Measurements from ENCODE around the gene LRTM2. TPM values are rescaled to one million over a fixed set of nuclear protein-coding genes. Genes with fewer than 3 reads are reported as not detected.

The LRTM2 gene
- total RNA-seq, 1 experiment from 2014 or later, result not detected

- no peak for DNase-seq
- no peaks in the 10 kb centered on the region for H3F3A ChIP-seq (ENCODE audit: insufficient read depth, low read depth)
- BruUV-seq (replicated peaks), result no TSS peak
- TF ChIP-seq EZH2 (IDR thresholded peaks at IDR 0.05; ENCODE audit: low read depth) (no peak), CTCF (conservative IDR thresholded peaks at IDR 0.05) (no peak)
- H3K9me3 ChIP-seq (ENCODE audit: insufficient read depth, low read depth), result no peaks in the 10 kb centered on the region
- no peaks in the 10 kb centered on the region for H3K36me3 ChIP-seq (ENCODE audit: low read depth)
- H3K4me1 ChIP-seq (replicated peaks; ENCODE audit: insufficient read depth), result no peaks in the 10 kb centered on the region
- H3K27me3 ChIP-seq (ENCODE audit: insufficient read depth, low read depth), result peaks cover 100% of the 10 kb centered on the region
- CTCF ChIA-PET, result no interaction called here
- no peak overlapping the region for H3K27ac ChIP-seq
- POLR2A ChIA-PET (ENCODE audit: unreplicated experiment), result no interaction called here
- H3K4me2 ChIP-seq, result no peak overlapping the region
- intact Hi-C loops (cut with micrococcal nuclease; ENCODE audit: unreplicated experiment), result no loop called here
- no peak overlapping the region for H3K4me3 ChIP-seq
- peaks cover 11% of the 10 kb centered on the region; the same call in 1 of the 2 replicates for H4K20me1 ChIP-seq (ENCODE audit: insufficient read depth)
- no peaks in the 10 kb centered on the region for H3K79me2 ChIP-seq (ENCODE audit: low read depth)
- no peak overlapping the region for H2AFZ ChIP-seq
- no peaks in the 10 kb centered on the region for H3K9me2 ChIP-seq (ENCODE audit: insufficient read depth)
Observed at GRCh38 chr12:1826401-1826800, 6.0 kb downstream of the LRTM2 start.

GRCh38 chr12:1826867-1827705 lies 6.7 kb downstream of the LRTM2 start:
- H4K20me1 ChIP-seq (ENCODE audit: insufficient read depth), result peaks cover 11% of the 10 kb centered on the region; the same call in 1 of the 2 replicates
- no TSS peak for BruUV-seq (replicated peaks)
- no peak for DNase-seq
- peaks cover 99% of the 10 kb centered on the region for H3K27me3 ChIP-seq (ENCODE audit: insufficient read depth, low read depth)
- no peak overlapping the region for H2AFZ ChIP-seq
- no peak overlapping the region for H3K27ac ChIP-seq
- no peak overlapping the region for H3K4me3 ChIP-seq
- ChIA-PET CTCF (no interaction called here), POLR2A (ENCODE audit: unreplicated experiment) (interaction anchor here (0.5 kb wide), 1 partner anchor 42 kb away, joined by 5 read pairs; no protein-coding TSS in a partner anchor)
- no peaks in the 10 kb centered on the region for H3K9me3 ChIP-seq (ENCODE audit: insufficient read depth, low read depth)
- no peaks in the 10 kb centered on the region for H3K36me3 ChIP-seq (ENCODE audit: low read depth)
- no peaks in the 10 kb centered on the region for H3F3A ChIP-seq (ENCODE audit: insufficient read depth, low read depth)
- H3K4me1 ChIP-seq (replicated peaks; ENCODE audit: insufficient read depth), result no peaks in the 10 kb centered on the region
- intact Hi-C loops (cut with micrococcal nuclease; ENCODE audit: unreplicated experiment), result no loop called here
- no peaks in the 10 kb centered on the region for H3K79me2 ChIP-seq (ENCODE audit: low read depth)
- TF ChIP-seq CTCF (conservative IDR thresholded peaks at IDR 0.05) (no peak), EZH2 (IDR thresholded peaks at IDR 0.05; ENCODE audit: low read depth) (no peak)
- H3K4me2 ChIP-seq, result no peak overlapping the region
- no peaks in the 10 kb centered on the region for H3K9me2 ChIP-seq (ENCODE audit: insufficient read depth)

- Histone ChIP-seq H3K4me1 (replicated peaks; ENCODE audit: insufficient read depth) (no peaks in the 10 kb centered on the region), H3K27ac (no peak overlapping the region), H4K20me1 (ENCODE audit: insufficient read depth) (peaks cover 11% of the 10 kb centered on the region; the same call in 1 of the 2 replicates), H3K27me3 (ENCODE audit: insufficient read depth, low read depth) (peaks cover 99% of the 10 kb centered on the region), H3K79me2 (ENCODE audit: low read depth) (no peaks in the 10 kb centered on the region), H2AFZ (no peak overlapping the region), H3K36me3 (ENCODE audit: low read depth) (no peaks in the 10 kb centered on the region), H3K4me3 (no peak overlapping the region), H3K9me3 (ENCODE audit: insufficient read depth, low read depth) (no peaks in the 10 kb centered on the region), H3K4me2 (no peak overlapping the region), H3F3A (ENCODE audit: insufficient read depth, low read depth) (no peaks in the 10 kb centered on the region), H3K9me2 (ENCODE audit: insufficient read depth) (no peaks in the 10 kb centered on the region)
- TF ChIP-seq CTCF (conservative IDR thresholded peaks at IDR 0.05) (no peak), EZH2 (IDR thresholded peaks at IDR 0.05; ENCODE audit: low read depth) (0 out of 2 replicates have a peak, but pooled peaks have one; percentile 17)
- ChIA-PET POLR2A (ENCODE audit: unreplicated experiment) (no interaction called here), CTCF (no interaction called here)
- no peak for DNase-seq
- no TSS peak for BruUV-seq (replicated peaks)
- intact Hi-C loops (cut with micrococcal nuclease; ENCODE audit: unreplicated experiment), result no loop called here
Observed at GRCh38 chr12:1827826-1828805, 7.8 kb downstream of the LRTM2 start.

All from PC-9 (cell line).